Karpas-422 (cell line): ENCODE measurements around the gene PARN. TPM values are rescaled to one million over a fixed set of nuclear protein-coding genes. Genes with fewer than 3 reads are reported as not detected.

Experiments
- DNase-seq: peaks from one replicate; pipeline ENCODE4 v3.0.0-alpha.2; 2015
- H2AFZ ChIP-seq: fragments of 200-600 bp; sonication (generic); 2 replicates; pipeline ENCODE4 v1.6.1; 2014; ENCODE audit warnings: antibody characterized with exemption, low read length, mixed read lengths
- H3K27ac ChIP-seq: fragments of 200-600 bp; sonication (generic); 2 replicates; pipeline ENCODE4 v1.5.1; 2014; ENCODE audit warnings: mild to moderate bottlenecking, low read length, moderate library complexity
- H3K27me3 ChIP-seq: fragments of 200-600 bp; sonication (generic); 2 replicates; pipeline ENCODE4 v1.6.1; 2014; ENCODE audit warnings: low read length, mixed read lengths
- H3K36me3 ChIP-seq: fragments of 200-600 bp; sonication (generic); 2 replicates; pipeline ENCODE4 v1.6.1; 2014; ENCODE audit warnings: low read length, mixed read lengths; ENCODE audit not compliant: insufficient read depth
- H3K4me1 ChIP-seq: fragments of 200-600 bp; sonication (generic); 2 replicates; pipeline ENCODE4 v1.6.1; 2014; ENCODE audit warnings: mild to moderate bottlenecking, low read length, mixed read lengths
- H3K4me2 ChIP-seq: fragments of 200-600 bp; sonication (generic); 2 replicates; pipeline ENCODE4 v1.6.1; 2014; ENCODE audit warnings: low read length, low read depth, mild to moderate bottlenecking; ENCODE audit not compliant: poor library complexity, severe bottlenecking
- H3K4me3 ChIP-seq: fragments of 200-600 bp; sonication (generic); 2 replicates; pipeline ENCODE4 v1.5.1; 2014; ENCODE audit warnings: mild to moderate bottlenecking, antibody characterized with exemption, low read length, mixed read lengths
- H3K79me2 ChIP-seq: fragments of 200-600 bp; sonication (generic); 2 replicates; pipeline ENCODE4 v1.6.1; 2014; ENCODE audit warnings: mild to moderate bottlenecking, low read length, mixed read lengths
- H3K9ac ChIP-seq: fragments of 200-600 bp; sonication (generic); 2 replicates; pipeline ENCODE4 v1.6.0; 2014; ENCODE audit warnings: low read length
- H3K9me2 ChIP-seq: fragments of 200-600 bp; sonication (generic), shearing (Covaris generic); replicated peaks from 2 replicates; pipeline ENCODE4 v1.6.0; 2014; ENCODE audit warnings: mild to moderate bottlenecking, low read length, moderate library complexity; ENCODE audit not compliant: insufficient read depth
- H3K9me3 ChIP-seq: fragments of 300-700, 200-600 bp; sonication (generic); 2 replicates; pipeline ENCODE4 v1.6.1; 2014; ENCODE audit warnings: low read length, mixed read lengths
- H4K20me1 ChIP-seq: fragments of 200-600 bp; sonication (generic); 2 replicates; pipeline ENCODE4 v1.6.1; 2014; ENCODE audit warnings: mild to moderate bottlenecking, antibody characterized with exemption, low read length, low read depth; ENCODE audit not compliant: insufficient read depth
- total RNA-seq: library from RNA; depleted of rRNA; stranded (reverse); fragments of >200 nt; shearing (Covaris generic); gene quantifications from 2 replicates; pipeline ENCODE4 v1.2.3, GENCODE V29; 2014; ENCODE audit warnings: low replicate concordance

The PARN gene
- total RNA-seq, 1 experiment from 2014 or later: 90.9 TPM

GRCh38 chr16:14502256-14502875 is 127.7 kb downstream of the PARN start:
- Histone ChIP-seq H4K20me1 (no peaks in the 10 kb centered on the region), H2AFZ (no peak overlapping the region), H3K27ac (peak overlapping the region; percentile 18; the same call in 1 of the 2 replicates), H3K4me2 (no peak overlapping the region), H3K9me3 (no peaks in the 10 kb centered on the region), H3K9me2 (no peaks in the 10 kb centered on the region), H3K9ac (no peak overlapping the region), H3K36me3 (no peaks in the 10 kb centered on the region), H3K79me2 (peaks cover 58% of the 10 kb centered on the region), H3K4me1 (peaks cover 60% of the 10 kb centered on the region), H3K27me3 (no peaks in the 10 kb centered on the region), H3K4me3 (no peak overlapping the region)
- DNase-seq: no peak

GRCh38 chr16:14501331-14502255 is 128.5 kb downstream of the PARN start:
- no peaks in the 10 kb centered on the region for H3K9me2 ChIP-seq
- H3K4me2 ChIP-seq: no peak overlapping the region
- H2AFZ ChIP-seq: no peak overlapping the region
- peak overlapping the region; percentile 29; the same call in 1 of the 2 replicates for H3K27ac ChIP-seq
- no peaks in the 10 kb centered on the region for H3K36me3 ChIP-seq
- H3K27me3 ChIP-seq: no peaks in the 10 kb centered on the region
- H3K79me2 ChIP-seq: peaks cover 57% of the 10 kb centered on the region
- no peak for DNase-seq
- H3K4me1 ChIP-seq: peaks cover 60% of the 10 kb centered on the region
- no peak overlapping the region for H3K9ac ChIP-seq
- no peaks in the 10 kb centered on the region for H3K9me3 ChIP-seq
- H4K20me1 ChIP-seq: no peaks in the 10 kb centered on the region
- H3K4me3 ChIP-seq: no peak overlapping the region

GRCh38 chr16:14500791-14501190 is 129.3 kb downstream of the PARN start:
- Histone ChIP-seq H4K20me1 (no peaks in the 10 kb centered on the region), H3K4me3 (no peak overlapping the region), H3K4me1 (peaks cover 54% of the 10 kb centered on the region), H3K27ac (peak overlapping the region; percentile 42; the same call in 1 of the 2 replicates), H3K9ac (no peak overlapping the region), H2AFZ (no peak overlapping the region), H3K9me3 (no peaks in the 10 kb centered on the region), H3K36me3 (no peaks in the 10 kb centered on the region), H3K4me2 (no peak overlapping the region), H3K79me2 (peaks cover 49% of the 10 kb centered on the region), H3K27me3 (no peaks in the 10 kb centered on the region), H3K9me2 (no peaks in the 10 kb centered on the region)
- no peak for DNase-seq

DNA sequence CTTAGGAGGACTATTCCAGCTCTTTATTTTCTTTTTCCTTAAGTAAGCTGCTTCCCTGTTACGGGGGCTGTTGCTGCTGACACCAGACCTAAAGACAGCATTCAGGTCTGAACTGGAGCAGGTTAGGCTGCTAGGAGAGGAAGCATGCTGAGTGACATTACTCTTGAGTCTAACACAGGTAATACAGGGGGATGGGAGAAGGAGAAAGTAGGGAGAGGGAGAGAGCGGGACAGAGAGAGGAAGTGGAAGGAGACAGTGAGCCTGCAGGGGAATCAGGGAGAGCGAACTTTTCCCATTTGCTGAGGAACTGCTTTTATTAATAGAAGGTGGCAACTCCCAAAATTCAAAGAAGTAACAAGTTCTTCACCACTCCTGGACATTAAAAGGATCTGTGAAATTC is 130.9 kb downstream of the PARN start:
- Histone ChIP-seq H3K9me3 (no peaks in the 10 kb centered on the region), H3K4me1 (peaks cover 54% of the 10 kb centered on the region), H3K27ac (0 out of 2 replicates have a peak overlapping the region, but pooled peaks have one; percentile 20), H3K9me2 (no peaks in the 10 kb centered on the region), H3K4me3 (no peak overlapping the region), H3K9ac (no peak overlapping the region), H3K27me3 (no peaks in the 10 kb centered on the region), H3K36me3 (no peaks in the 10 kb centered on the region), H3K79me2 (peaks cover 42% of the 10 kb centered on the region), H4K20me1 (no peaks in the 10 kb centered on the region), H2AFZ (no peak overlapping the region), H3K4me2 (no peak overlapping the region)
- no peak for DNase-seq

- no peak for DNase-seq
- Histone ChIP-seq H3K4me2 (no peak overlapping the region), H3K27me3 (no peaks in the 10 kb centered on the region), H3K9me3 (no peaks in the 10 kb centered on the region), H3K27ac (no peak overlapping the region), H3K9ac (no peak overlapping the region), H3K4me1 (peaks cover 41% of the 10 kb centered on the region), H4K20me1 (no peaks in the 10 kb centered on the region), H2AFZ (no peak overlapping the region), H3K79me2 (peaks cover 44% of the 10 kb centered on the region), H3K4me3 (no peak overlapping the region), H3K36me3 (no peaks in the 10 kb centered on the region), H3K9me2 (no peaks in the 10 kb centered on the region)
Measured at GRCh38 chr16:14497245-14498082, 132.6 kb downstream of the PARN start.

DNA sequence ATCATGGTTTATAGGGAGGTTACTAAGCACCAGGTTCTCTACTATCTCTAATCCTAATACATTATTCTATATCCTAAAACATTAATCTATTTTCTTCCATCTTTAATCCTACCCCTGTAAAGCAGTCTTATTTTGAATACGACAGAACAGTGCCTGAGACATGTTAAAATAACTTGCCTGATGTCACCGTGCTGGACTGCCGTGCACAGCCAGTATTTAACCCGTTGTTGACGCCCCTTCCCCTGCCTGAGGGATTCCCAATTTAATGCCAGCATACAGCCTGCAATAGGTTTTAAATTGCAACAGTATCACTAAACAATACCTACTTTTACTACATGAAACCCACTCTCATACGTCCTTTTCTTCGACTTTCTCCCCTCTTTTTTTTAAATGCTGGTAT is 133.3 kb downstream of the PARN start:
- H3K9me2 ChIP-seq: no peaks in the 10 kb centered on the region
- H3K4me3 ChIP-seq: no peak overlapping the region
- no peaks in the 10 kb centered on the region for H3K36me3 ChIP-seq
- peaks cover 40% of the 10 kb centered on the region for H3K79me2 ChIP-seq
- H4K20me1 ChIP-seq: no peaks in the 10 kb centered on the region
- DNase-seq: no peak
- H3K9ac ChIP-seq: no peak overlapping the region
- no peaks in the 10 kb centered on the region for H3K9me3 ChIP-seq
- peaks cover 35% of the 10 kb centered on the region for H3K4me1 ChIP-seq
- no peak overlapping the region for H3K27ac ChIP-seq
- no peaks in the 10 kb centered on the region for H3K27me3 ChIP-seq
- no peak overlapping the region for H3K4me2 ChIP-seq
- no peak overlapping the region for H2AFZ ChIP-seq

- DNase-seq: no peak
Measured at GRCh38 chr16:14496047-14496770, 133.9 kb downstream of the PARN start.

More at GRCh38 chr16:14496047-14496770, 133.9 kb downstream of the PARN start:
- H3K36me3 ChIP-seq: no peaks in the 10 kb centered on the region
- no peak overlapping the region for H3K4me2 ChIP-seq
- no peak overlapping the region for H3K9ac ChIP-seq
- no peaks in the 10 kb centered on the region for H3K9me2 ChIP-seq
- H4K20me1 ChIP-seq: no peaks in the 10 kb centered on the region
- no peak overlapping the region for H3K27ac ChIP-seq
- peaks cover 36% of the 10 kb centered on the region for H3K79me2 ChIP-seq
- no peak overlapping the region for H3K4me3 ChIP-seq
- H2AFZ ChIP-seq: no peak overlapping the region
- peaks cover 29% of the 10 kb centered on the region for H3K4me1 ChIP-seq
- no peaks in the 10 kb centered on the region for H3K9me3 ChIP-seq
- H3K27me3 ChIP-seq: no peaks in the 10 kb centered on the region
